Measurements from ENCODE around the gene NATD1. TPM values are rescaled to one million over a fixed set of nuclear protein-coding genes. Genes with fewer than 3 reads are reported as not detected.

Gene NATD1, protein sequence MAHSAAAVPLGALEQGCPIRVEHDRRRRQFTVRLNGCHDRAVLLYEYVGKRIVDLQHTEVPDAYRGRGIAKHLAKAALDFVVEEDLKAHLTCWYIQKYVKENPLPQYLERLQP
- polyA plus RNA-seq (2013, experiment 1 of 2) = 22.9 TPM
- polyA plus RNA-seq (2013, experiment 2 of 2) = 23.5 TPM

DNA sequence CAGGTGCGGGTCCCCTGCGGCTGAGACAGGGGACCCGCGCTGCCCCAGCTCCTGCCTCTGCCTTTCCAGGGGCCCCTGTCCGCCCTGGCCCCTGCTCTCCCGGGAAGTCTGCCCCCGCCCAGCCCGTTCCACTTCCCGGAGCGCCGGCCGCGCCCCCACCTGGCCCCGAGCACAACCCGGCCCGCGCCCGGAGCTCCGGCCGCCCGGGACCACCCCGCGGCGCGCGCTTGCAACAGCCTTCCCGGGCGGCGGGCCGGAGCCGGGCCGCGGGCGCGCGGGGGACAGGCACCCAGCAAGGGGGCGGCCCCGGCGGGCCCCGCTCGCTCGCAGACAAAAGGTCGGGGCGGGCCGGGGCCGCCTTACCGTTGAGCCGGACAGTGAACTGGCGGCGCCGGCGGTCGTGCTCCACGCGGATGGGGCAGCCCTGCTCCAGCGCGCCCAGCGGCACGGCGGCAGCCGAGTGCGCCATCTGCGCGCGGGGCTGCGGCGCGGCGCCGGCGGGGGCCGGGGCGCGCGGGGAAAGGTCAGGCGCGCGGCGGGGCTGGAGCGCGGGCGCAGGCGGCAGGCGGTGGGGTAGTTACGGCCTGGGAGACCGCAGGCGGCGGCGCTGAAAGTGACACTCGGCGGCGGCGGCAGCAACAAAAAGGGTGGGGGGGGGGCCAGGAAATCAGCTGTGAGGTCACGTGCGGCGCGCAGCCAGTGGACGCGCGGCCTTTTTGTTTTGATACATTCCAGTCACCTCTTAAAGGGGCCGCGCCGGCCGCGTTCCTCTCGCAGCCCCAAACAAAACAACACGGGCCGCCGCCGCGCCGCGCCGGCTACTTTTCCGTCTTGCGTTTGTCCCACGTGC is at the start of gene NATD1:
Gene NATD1, minus strand, starts transcription at position 615 of the 850 bp plus-strand sequence. Its CDS starts 146 bp downstream, at position 469.
- no peak within 1 kb of the TSS for H2BK120ac ChIP-seq (ENCODE audit: low read depth, low read length)
- H3K18ac ChIP-seq (ENCODE audit: low read length) = peak within 1 kb of the TSS; percentile 34
- peak within 1 kb of the TSS; percentile 70 for H3K4me2 ChIP-seq (ENCODE audit: low read length)
- H3K79me2 ChIP-seq (ENCODE audit: control insufficient read depth, insufficient read depth, low read length) = no peaks in the 10 kb centered on the region
- no peak within 1 kb of the TSS for H2BK5ac ChIP-seq (ENCODE audit: low read length)
- no CpG with 5 or more reads among the region's 117 CpGs for WGBS (ENCODE audit: extremely low coverage, insufficient coverage, low lambda C conversion rate)
- H4K8ac ChIP-seq (ENCODE audit: low read depth, low read length) = no peak within 1 kb of the TSS
- H3K56ac ChIP-seq (ENCODE audit: low read length) = peak within 1 kb of the TSS; percentile 78
- H3K4ac ChIP-seq (ENCODE audit: low read depth, low read length) = peak within 1 kb of the TSS; percentile 46
- H3K4me1 ChIP-seq (ENCODE audit: control insufficient read depth, low read depth, low read length) = peaks cover 4% of the 10 kb centered on the region
- peak within 1 kb of the TSS; percentile 28 for H3K27ac ChIP-seq (ENCODE audit: low read depth, low read length)
- no peak within 1 kb of the TSS for H2BK15ac ChIP-seq (replicated peaks; ENCODE audit: low read depth)
- H3K79me1 ChIP-seq (ENCODE audit: low read length) = peaks cover 2% of the 10 kb centered on the region
- no peak within 1 kb of the TSS for H4K5ac ChIP-seq (ENCODE audit: low read length)
- no peaks in the 10 kb centered on the region for H3K36me3 ChIP-seq (ENCODE audit: control insufficient read depth, insufficient read depth, low read length)
- DNase-seq = peak; percentile 92
- no peaks in the 10 kb centered on the region for H3K27me3 ChIP-seq (ENCODE audit: insufficient read depth, low read length, poor library complexity)
- no peak within 1 kb of the TSS for H3K23ac ChIP-seq (ENCODE audit: low read length)
- H3K9ac ChIP-seq (ENCODE audit: low read length) = peak within 1 kb of the TSS; percentile 66
- H3K4me3 ChIP-seq (ENCODE audit: low read length) = peak within 1 kb of the TSS; percentile 38
- no peak within 1 kb of the TSS for H2AK5ac ChIP-seq (ENCODE audit: low read length)

DNA sequence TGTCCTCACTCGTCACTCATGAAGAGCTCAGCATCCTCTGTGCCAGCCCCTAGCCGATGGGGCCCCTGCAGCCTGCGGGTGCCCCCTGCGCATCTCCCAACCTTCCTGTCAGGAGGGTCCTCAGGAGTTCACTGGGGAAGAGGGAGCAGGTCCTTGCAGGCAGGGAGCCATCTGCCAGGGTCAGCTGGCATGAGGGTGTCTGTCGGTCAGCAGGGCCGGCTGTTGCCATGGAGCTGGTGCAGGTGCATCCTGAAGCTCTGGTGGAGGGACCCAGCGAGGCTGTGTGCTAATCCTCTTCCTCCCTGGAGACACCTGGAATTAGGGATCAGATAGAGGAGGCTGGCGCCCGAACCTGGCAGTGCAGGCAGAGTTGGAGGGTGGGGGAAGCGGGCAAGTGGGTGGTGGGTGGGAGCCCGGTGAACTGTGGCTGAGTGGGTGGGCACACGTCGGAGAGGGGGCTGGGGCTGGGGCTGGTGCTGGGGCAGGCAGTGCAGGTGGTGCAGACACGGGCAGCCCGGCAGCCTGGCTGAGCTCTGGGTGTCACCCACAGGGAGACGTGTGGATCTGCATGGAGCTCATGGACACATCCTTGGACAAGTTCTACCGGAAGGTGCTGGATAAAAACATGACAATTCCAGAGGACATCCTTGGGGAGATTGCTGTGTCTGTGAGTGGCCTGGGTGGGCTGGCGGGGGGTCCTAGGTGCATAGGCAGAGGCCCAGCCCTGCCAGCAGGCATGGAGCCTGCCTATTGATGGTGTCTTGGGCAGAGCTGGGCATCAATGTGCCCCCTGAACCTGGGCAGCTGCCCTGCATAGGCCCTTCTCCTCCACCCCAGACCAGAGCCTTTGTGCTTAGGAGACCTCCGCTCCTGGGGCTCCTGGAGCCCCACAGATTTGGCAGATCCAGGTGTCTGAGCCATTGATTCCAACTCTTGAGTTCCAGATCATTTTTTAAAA is 48.7 kb upstream of the NATD1 start:
- H3K36me3 ChIP-seq (ENCODE audit: control insufficient read depth, insufficient read depth, low read length) = peaks cover 6% of the 10 kb centered on the region

GRCh38 chr17:21300601-21301571 is 47.7 kb upstream of the NATD1 start:
- H2AK5ac ChIP-seq (ENCODE audit: low read length) = no peak overlapping the region
- H3K79me2 ChIP-seq (ENCODE audit: control insufficient read depth, insufficient read depth, low read length) = no peaks in the 10 kb centered on the region
- no peak overlapping the region for H3K4me2 ChIP-seq (ENCODE audit: low read length)
- peaks cover 6% of the 10 kb centered on the region for H3K36me3 ChIP-seq (ENCODE audit: control insufficient read depth, insufficient read depth, low read length)
- H3K9ac ChIP-seq (ENCODE audit: low read length) = no peak overlapping the region
- H3K23ac ChIP-seq (ENCODE audit: low read length) = no peak overlapping the region
- no peak overlapping the region for H3K18ac ChIP-seq (ENCODE audit: low read length)
- peaks cover 5% of the 10 kb centered on the region for H3K79me1 ChIP-seq (ENCODE audit: low read length)
- H2BK120ac ChIP-seq (ENCODE audit: low read depth, low read length) = no peak overlapping the region
- no CpG with 5 or more reads among the region's 31 CpGs for WGBS (ENCODE audit: extremely low coverage, insufficient coverage, low lambda C conversion rate)
- H3K27ac ChIP-seq (ENCODE audit: low read depth, low read length) = no peak overlapping the region
- no peaks in the 10 kb centered on the region for H3K4me1 ChIP-seq (ENCODE audit: control insufficient read depth, low read depth, low read length)
- no peak overlapping the region for H3K56ac ChIP-seq (ENCODE audit: low read length)
- no peak overlapping the region for H2BK15ac ChIP-seq (replicated peaks; ENCODE audit: low read depth)
- no peak overlapping the region for H4K5ac ChIP-seq (ENCODE audit: low read length)
- no peaks in the 10 kb centered on the region for H3K27me3 ChIP-seq (ENCODE audit: insufficient read depth, low read length, poor library complexity)
- no peak overlapping the region for H3K4ac ChIP-seq (ENCODE audit: low read depth, low read length)
- no peak overlapping the region for H3K4me3 ChIP-seq (ENCODE audit: low read length)
- no peak for DNase-seq
- H2BK5ac ChIP-seq (ENCODE audit: low read length) = no peak overlapping the region
- H4K8ac ChIP-seq (ENCODE audit: low read depth, low read length) = no peak overlapping the region

More for the DNA sequence above, 48.7 kb upstream of the NATD1 start:
- H3K4me3 ChIP-seq (ENCODE audit: low read length) = no peak overlapping the region
- H3K18ac ChIP-seq (ENCODE audit: low read length) = no peak overlapping the region
- no peak overlapping the region for H3K23ac ChIP-seq (ENCODE audit: low read length)
- no peaks in the 10 kb centered on the region for H3K4me1 ChIP-seq (ENCODE audit: control insufficient read depth, low read depth, low read length)
- H3K27ac ChIP-seq (ENCODE audit: low read depth, low read length) = no peak overlapping the region
- no peak overlapping the region for H3K4me2 ChIP-seq (ENCODE audit: low read length)
- no peak overlapping the region for H2BK5ac ChIP-seq (ENCODE audit: low read length)
- no CpG with 5 or more reads among the region's 19 CpGs for WGBS (ENCODE audit: extremely low coverage, insufficient coverage, low lambda C conversion rate)
- no peak overlapping the region for H3K4ac ChIP-seq (ENCODE audit: low read depth, low read length)
- no peak for DNase-seq
- no peaks in the 10 kb centered on the region for H3K27me3 ChIP-seq (ENCODE audit: insufficient read depth, low read length, poor library complexity)
- H2BK15ac ChIP-seq (replicated peaks; ENCODE audit: low read depth) = no peak overlapping the region
- no peak overlapping the region for H4K8ac ChIP-seq (ENCODE audit: low read depth, low read length)
- H2AK5ac ChIP-seq (ENCODE audit: low read length) = no peak overlapping the region
- H3K9ac ChIP-seq (ENCODE audit: low read length) = no peak overlapping the region
- H4K5ac ChIP-seq (ENCODE audit: low read length) = no peak overlapping the region
- no peaks in the 10 kb centered on the region for H3K79me2 ChIP-seq (ENCODE audit: control insufficient read depth, insufficient read depth, low read length)
- H3K56ac ChIP-seq (ENCODE audit: low read length) = no peak overlapping the region
- H3K79me1 ChIP-seq (ENCODE audit: low read length) = peaks cover 5% of the 10 kb centered on the region
- no peak overlapping the region for H2BK120ac ChIP-seq (ENCODE audit: low read depth, low read length)

DNA sequence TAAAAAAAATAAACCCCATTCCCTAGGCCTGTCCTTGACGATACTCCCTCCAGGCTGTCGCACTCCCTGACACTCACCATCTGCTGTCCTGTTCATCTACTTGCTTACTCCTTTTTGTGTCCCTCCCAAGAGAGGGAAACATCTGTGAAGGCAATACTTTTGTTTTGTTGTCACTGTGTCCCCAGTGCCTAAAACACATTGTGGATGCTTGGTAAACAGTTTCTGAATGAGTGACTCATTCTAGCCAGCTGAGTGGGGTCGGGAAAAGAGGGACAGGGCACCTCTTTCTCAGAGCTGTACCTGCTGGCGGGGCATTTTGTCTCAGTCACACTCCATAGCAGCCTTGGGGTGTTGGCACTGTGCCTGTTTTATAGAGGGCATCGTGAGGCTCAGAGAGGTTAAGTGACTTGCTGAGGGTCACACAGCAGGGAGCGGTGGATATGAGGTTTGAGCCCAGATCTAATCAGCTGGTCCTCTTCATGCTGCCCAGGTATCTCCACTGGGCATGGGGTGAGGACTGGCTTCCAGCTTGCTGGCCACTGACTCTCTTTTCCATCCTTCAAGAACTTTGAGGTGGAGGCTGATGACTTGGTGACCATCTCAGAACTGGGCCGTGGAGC is 46.9 kb upstream of the NATD1 start:
- H3K4me3 ChIP-seq (ENCODE audit: low read length) = no peak overlapping the region
- no peak overlapping the region for H2AK5ac ChIP-seq (ENCODE audit: low read length)
- H3K56ac ChIP-seq (ENCODE audit: low read length) = no peak overlapping the region
- no peak for DNase-seq
- H3K9ac ChIP-seq (ENCODE audit: low read length) = no peak overlapping the region
- no peak overlapping the region for H3K27ac ChIP-seq (ENCODE audit: low read depth, low read length)
- H2BK15ac ChIP-seq (replicated peaks; ENCODE audit: low read depth) = no peak overlapping the region
- peaks cover 5% of the 10 kb centered on the region for H3K79me1 ChIP-seq (ENCODE audit: low read length)
- H3K18ac ChIP-seq (ENCODE audit: low read length) = no peak overlapping the region
- H3K4me2 ChIP-seq (ENCODE audit: low read length) = no peak overlapping the region
- H3K27me3 ChIP-seq (ENCODE audit: insufficient read depth, low read length, poor library complexity) = no peaks in the 10 kb centered on the region
- no peaks in the 10 kb centered on the region for H3K4me1 ChIP-seq (ENCODE audit: control insufficient read depth, low read depth, low read length)
- no peak overlapping the region for H4K8ac ChIP-seq (ENCODE audit: low read depth, low read length)
- H3K36me3 ChIP-seq (ENCODE audit: control insufficient read depth, insufficient read depth, low read length) = peaks cover 6% of the 10 kb centered on the region
- no peak overlapping the region for H4K5ac ChIP-seq (ENCODE audit: low read length)
- no peak overlapping the region for H3K23ac ChIP-seq (ENCODE audit: low read length)
- H3K79me2 ChIP-seq (ENCODE audit: control insufficient read depth, insufficient read depth, low read length) = no peaks in the 10 kb centered on the region
- H2BK5ac ChIP-seq (ENCODE audit: low read length) = no peak overlapping the region
- no peak overlapping the region for H2BK120ac ChIP-seq (ENCODE audit: low read depth, low read length)
- no peak overlapping the region for H3K4ac ChIP-seq (ENCODE audit: low read depth, low read length)
- no CpG with 5 or more reads among the region's 7 CpGs for WGBS (ENCODE audit: extremely low coverage, insufficient coverage, low lambda C conversion rate)

All from mesendoderm (in vitro differentiated cells).